Measurements from ENCODE around the gene MRPS21. TPM values are rescaled to one million over a fixed set of nuclear protein-coding genes. Genes with fewer than 3 reads are reported as not detected.

The MRPS21 gene
- total and polyA plus RNA-seq, 2 experiments from 2014 or later: 41.9 to 82.5 TPM

GRCh38 chr1:150281758-150282557, 11.7 kb upstream of the MRPS21 start, which contains the start of gene CIART:
TSS of gene CIART (plus strand) at chr1:150282554. CDS start at chr1:150283268, 714 bp downstream.
- TF ChIP-seq, protein P1, sequence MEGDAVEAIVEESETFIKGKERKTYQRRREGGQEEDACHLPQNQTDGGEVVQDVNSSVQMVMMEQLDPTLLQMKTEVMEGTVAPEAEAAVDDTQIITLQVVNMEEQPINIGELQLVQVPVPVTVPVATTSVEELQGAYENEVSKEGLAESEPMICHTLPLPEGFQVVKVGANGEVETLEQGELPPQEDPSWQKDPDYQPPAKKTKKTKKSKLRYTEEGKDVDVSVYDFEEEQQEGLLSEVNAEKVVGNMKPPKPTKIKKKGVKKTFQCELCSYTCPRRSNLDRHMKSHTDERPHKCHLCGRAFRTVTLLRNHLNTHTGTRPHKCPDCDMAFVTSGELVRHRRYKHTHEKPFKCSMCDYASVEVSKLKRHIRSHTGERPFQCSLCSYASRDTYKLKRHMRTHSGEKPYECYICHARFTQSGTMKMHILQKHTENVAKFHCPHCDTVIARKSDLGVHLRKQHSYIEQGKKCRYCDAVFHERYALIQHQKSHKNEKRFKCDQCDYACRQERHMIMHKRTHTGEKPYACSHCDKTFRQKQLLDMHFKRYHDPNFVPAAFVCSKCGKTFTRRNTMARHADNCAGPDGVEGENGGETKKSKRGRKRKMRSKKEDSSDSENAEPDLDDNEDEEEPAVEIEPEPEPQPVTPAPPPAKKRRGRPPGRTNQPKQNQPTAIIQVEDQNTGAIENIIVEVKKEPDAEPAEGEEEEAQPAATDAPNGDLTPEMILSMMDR (IDR thresholded peaks at IDR 0.05; ENCODE audit: poor library complexity): no peak
- no peak for TF ChIP-seq EZH2phosphoT487 (IDR thresholded peaks at IDR 0.05; ENCODE audit: low read depth, severe bottlenecking, unreplicated experiment)
- no peak for TF ChIP-seq EZH2 (IDR thresholded peaks at IDR 0.05; ENCODE audit: borderline replicate concordance)
- no peaks in the 10 kb centered on the region for H3K9me2 ChIP-seq (replicated peaks; ENCODE audit: insufficient read depth)
- no peaks in the 10 kb centered on the region for H3K79me2 ChIP-seq
- no peaks in the 10 kb centered on the region for H4K20me1 ChIP-seq (ENCODE audit: insufficient read depth, poor library complexity, severe bottlenecking)
- no peaks in the 10 kb centered on the region for H3K27me3 ChIP-seq
- peak; percentile 96 for DNase-seq (ENCODE audit: low spot score)
- no peaks in the 10 kb centered on the region for H3K9me3 ChIP-seq (ENCODE audit: low read depth)
- H3K4me1 ChIP-seq (ENCODE audit: insufficient read depth): no peaks in the 10 kb centered on the region
- H3K4me3 ChIP-seq: peak within 1 kb of the TSS; percentile 34
- WGBS (ENCODE audit: low lambda C conversion rate, missing lambda C conversion rate): 9% methylated on average over 40 of the region's 46 CpGs
- H3K36me3 ChIP-seq (replicated peaks; ENCODE audit: insufficient read depth, low read depth): no peaks in the 10 kb centered on the region
- peak within 1 kb of the TSS; percentile 87 for H3K27ac ChIP-seq
- H2AFZ ChIP-seq: peak within 1 kb of the TSS; percentile 75
- H3K4me2 ChIP-seq: peak within 1 kb of the TSS; percentile 84

DNA sequence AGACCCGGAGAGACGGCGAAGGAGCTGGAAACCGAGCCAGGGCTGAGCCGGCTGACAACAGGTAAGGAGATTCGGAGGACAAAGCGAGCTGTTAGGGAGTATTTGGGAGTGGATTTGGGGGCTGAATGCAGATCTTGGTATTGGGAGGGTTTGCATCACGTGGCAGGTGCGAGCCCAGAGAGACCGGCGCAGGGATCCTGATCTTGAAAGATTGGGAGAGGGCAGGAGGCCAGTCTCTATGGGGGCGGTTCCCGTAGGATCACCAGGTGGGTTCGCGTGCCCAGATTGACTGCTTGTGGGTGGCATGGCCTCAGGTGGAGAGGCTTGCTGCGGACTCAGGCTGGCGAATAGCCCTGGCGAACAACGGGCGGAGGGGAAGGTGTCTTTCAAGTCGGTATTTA, 11.1 kb upstream of the MRPS21 start:
- Histone ChIP-seq H3K27ac (peak overlapping the region; percentile 10), H3K9me2 (replicated peaks; ENCODE audit: insufficient read depth) (no peaks in the 10 kb centered on the region), H3K4me2 (peak overlapping the region; percentile 84), H3K4me3 (peak overlapping the region; percentile 34), H3K79me2 (no peaks in the 10 kb centered on the region), H4K20me1 (ENCODE audit: insufficient read depth, poor library complexity, severe bottlenecking) (no peaks in the 10 kb centered on the region), H2AFZ (peak overlapping the region; percentile 53), H3K27me3 (no peaks in the 10 kb centered on the region), H3K36me3 (replicated peaks; ENCODE audit: insufficient read depth, low read depth) (no peaks in the 10 kb centered on the region), H3K9me3 (ENCODE audit: low read depth) (no peaks in the 10 kb centered on the region), H3K4me1 (ENCODE audit: insufficient read depth) (no peaks in the 10 kb centered on the region)
- TF ChIP-seq EZH2phosphoT487 (IDR thresholded peaks at IDR 0.05; ENCODE audit: low read depth, severe bottlenecking, unreplicated experiment): no peak
- TF ChIP-seq EZH2 (IDR thresholded peaks at IDR 0.05; ENCODE audit: borderline replicate concordance): no peak
- TF ChIP-seq, protein P1 (IDR thresholded peaks at IDR 0.05; ENCODE audit: poor library complexity): no peak
- no peak for DNase-seq (ENCODE audit: low spot score)
- 4% methylated on average over 14 of the region's 21 CpGs for WGBS (ENCODE audit: low lambda C conversion rate, missing lambda C conversion rate)

DNA sequence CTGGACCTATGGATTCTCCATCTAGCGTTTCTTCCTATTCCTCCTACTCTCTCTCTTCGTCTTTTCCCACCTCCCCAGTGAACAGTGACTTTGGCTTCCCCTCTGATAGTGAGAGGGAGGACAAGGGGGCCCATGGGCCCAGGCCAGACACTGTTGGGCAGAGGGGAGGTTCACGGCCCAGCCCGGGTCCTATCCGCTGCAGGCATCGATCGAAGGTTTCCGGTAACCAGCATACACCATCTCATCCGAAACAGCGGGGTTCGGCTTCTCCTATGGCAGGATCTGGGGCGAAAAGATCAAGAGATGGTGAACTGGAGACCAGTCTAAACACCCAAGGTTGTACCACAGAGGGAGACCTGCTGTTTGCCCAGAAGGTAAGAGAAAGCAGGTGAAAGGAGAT, 10.4 kb upstream of the MRPS21 start:
- WGBS (ENCODE audit: low lambda C conversion rate, missing lambda C conversion rate): 93% methylated on average over 12 of the region's 12 CpGs
- no peak for DNase-seq (ENCODE audit: low spot score)
- Histone ChIP-seq H3K27me3 (no peaks in the 10 kb centered on the region), H3K9me3 (ENCODE audit: low read depth) (no peaks in the 10 kb centered on the region), H3K9me2 (replicated peaks; ENCODE audit: insufficient read depth) (no peaks in the 10 kb centered on the region), H3K4me1 (ENCODE audit: insufficient read depth) (no peaks in the 10 kb centered on the region), H3K27ac (no peak overlapping the region), H4K20me1 (ENCODE audit: insufficient read depth, poor library complexity, severe bottlenecking) (no peaks in the 10 kb centered on the region), H2AFZ (no peak overlapping the region), H3K79me2 (no peaks in the 10 kb centered on the region), H3K4me2 (peak overlapping the region; percentile 84), H3K36me3 (replicated peaks; ENCODE audit: insufficient read depth, low read depth) (no peaks in the 10 kb centered on the region), H3K4me3 (no peak overlapping the region)
- TF ChIP-seq EZH2 (IDR thresholded peaks at IDR 0.05; ENCODE audit: borderline replicate concordance): no peak

DNA sequence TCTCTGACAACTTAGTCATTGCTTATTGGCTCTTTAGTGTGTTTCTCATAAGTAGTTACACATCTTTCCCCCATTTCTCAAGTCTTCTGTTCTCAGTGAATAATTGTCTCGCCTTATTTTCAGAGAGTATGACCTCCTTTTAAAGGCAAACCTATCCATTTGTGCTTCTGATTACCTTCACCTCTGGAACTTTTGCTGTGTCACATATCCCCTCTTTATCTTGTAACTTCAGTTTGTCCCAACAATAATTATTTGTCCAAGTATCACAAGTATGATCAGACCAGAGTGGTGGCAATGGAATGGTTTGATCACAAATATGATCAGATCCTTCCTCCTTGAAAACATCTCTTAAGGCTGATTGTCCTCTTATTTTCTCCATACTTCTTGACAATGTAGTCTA, 5.3 kb upstream of the MRPS21 start:
- TF ChIP-seq, protein P1 (IDR thresholded peaks at IDR 0.05; ENCODE audit: poor library complexity): no peak
- TF ChIP-seq EZH2 (IDR thresholded peaks at IDR 0.05; ENCODE audit: borderline replicate concordance) (no peak), EZH2phosphoT487 (IDR thresholded peaks at IDR 0.05; ENCODE audit: low read depth, severe bottlenecking, unreplicated experiment) (no peak)
- Histone ChIP-seq H3K4me1 (ENCODE audit: insufficient read depth) (peaks cover 5% of the 10 kb centered on the region), H3K36me3 (replicated peaks; ENCODE audit: insufficient read depth, low read depth) (no peaks in the 10 kb centered on the region), H4K20me1 (ENCODE audit: insufficient read depth, poor library complexity, severe bottlenecking) (no peaks in the 10 kb centered on the region), H3K9me2 (replicated peaks; ENCODE audit: insufficient read depth) (no peaks in the 10 kb centered on the region), H3K9me3 (ENCODE audit: low read depth) (no peaks in the 10 kb centered on the region), H3K4me3 (no peak overlapping the region), H3K79me2 (peaks cover 6% of the 10 kb centered on the region), H2AFZ (no peak overlapping the region), H3K27me3 (no peaks in the 10 kb centered on the region), H3K27ac (no peak overlapping the region), H3K4me2 (no peak overlapping the region)
- WGBS (ENCODE audit: low lambda C conversion rate, missing lambda C conversion rate): 95% methylated on average over 1 of the region's 1 CpG
- no peak for DNase-seq (ENCODE audit: low spot score)
